ENCODE results near the gene GRM1. TPM values are rescaled to one million over a fixed set of nuclear protein-coding genes. Genes with fewer than 3 reads are reported as not detected.

The GRM1 gene
- total and polyA plus RNA-seq, 2 experiments from 2014 or later = 0.29 to 0.63 TPM

GRCh38 chr6:146260886-146261285 lies 232.0 kb downstream of the GRM1 start:
- ATAC-seq (no peak), DNase-seq (ENCODE audit: low spot score) (no peak)
- Mint-ChIP-seq H3K36me3 (ENCODE audit: low read depth) (no peaks in the 10 kb centered on the region), H3K4me1 (peaks cover 11% of the 10 kb centered on the region; the same call in 2 of the 3 replicates), H3K27me3 (ENCODE audit: insufficient read depth, low read depth, poor library complexity) (peaks cover 2% of the 10 kb centered on the region), H3K27ac (no peak overlapping the region), H3K9me3 (no peaks in the 10 kb centered on the region), H3K4me3 (no peak overlapping the region)
- Histone ChIP-seq H4K20me1 (replicated peaks; ENCODE audit: insufficient read depth) (no peaks in the 10 kb centered on the region), H2AFZ (0 out of 2 replicates have a peak overlapping the region, but pooled peaks have one; percentile 29), H3K27me3 (ENCODE audit: insufficient read depth) (no peaks in the 10 kb centered on the region), H3K36me3 (ENCODE audit: insufficient read depth) (no peaks in the 10 kb centered on the region), H3K4me2 (no peak overlapping the region), H3K79me2 (replicated peaks; ENCODE audit: insufficient read depth) (no peaks in the 10 kb centered on the region), H3F3A (replicated peaks; ENCODE audit: low read depth) (no peaks in the 10 kb centered on the region), H3K4me3 (no peak overlapping the region), H3K27ac (ENCODE audit: low read depth) (no peak overlapping the region), H3K9me2 (ENCODE audit: insufficient read depth) (peaks cover 2% of the 10 kb centered on the region; the same call in 1 of the 2 replicates), H3K4me1 (ENCODE audit: insufficient read depth) (peaks cover 4% of the 10 kb centered on the region)
- TF ChIP-seq POLR2AphosphoS5 (IDR thresholded peaks at IDR 0.05; ENCODE audit: low read depth) (no peak), ZNF462 (CRISPR knock-in tag; IDR thresholded peaks at IDR 0.05) (no peak), EZH2phosphoT487 (IDR thresholded peaks at IDR 0.05; ENCODE audit: unreplicated experiment) (no peak), CTCF (conservative IDR thresholded peaks at IDR 0.05; ENCODE audit: low read depth in 2 of 2) (no peak), NANOG (IDR thresholded peaks at IDR 0.05; ENCODE audit: borderline replicate concordance) (no peak)
- TF ChIP-seq, protein P1, sequence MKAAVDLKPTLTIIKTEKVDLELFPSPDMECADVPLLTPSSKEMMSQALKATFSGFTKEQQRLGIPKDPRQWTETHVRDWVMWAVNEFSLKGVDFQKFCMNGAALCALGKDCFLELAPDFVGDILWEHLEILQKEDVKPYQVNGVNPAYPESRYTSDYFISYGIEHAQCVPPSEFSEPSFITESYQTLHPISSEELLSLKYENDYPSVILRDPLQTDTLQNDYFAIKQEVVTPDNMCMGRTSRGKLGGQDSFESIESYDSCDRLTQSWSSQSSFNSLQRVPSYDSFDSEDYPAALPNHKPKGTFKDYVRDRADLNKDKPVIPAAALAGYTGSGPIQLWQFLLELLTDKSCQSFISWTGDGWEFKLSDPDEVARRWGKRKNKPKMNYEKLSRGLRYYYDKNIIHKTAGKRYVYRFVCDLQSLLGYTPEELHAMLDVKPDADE (IDR thresholded peaks at IDR 0.05) = no peak
